Naive B cell (primary cell): ENCODE results near the gene AMOTL2. TPM values are rescaled to one million over a fixed set of nuclear protein-coding genes. Genes with fewer than 3 reads are reported as not detected.

Source experiments
- ATAC-seq, 2 donors: fragments of 150-1000 bp; cut with Tn5 transposase; 2 replicates each; pipeline ENCODE4 v1.10.0; 2021; ENCODE audit warnings: low read depth in 2 of 2, mild to moderate bottlenecking in 2 of 2, moderate library complexity in 2 of 2
- DNase-seq: peaks from one replicate; pipeline ENCODE4 v3.0.0; 2022
- H3K27ac Mint-ChIP-seq, 6 donors: one replicate each; pipeline ENCODE4 v1.8.0; 2020 to 2022; ENCODE audit warnings: mild to moderate bottlenecking in 6 of 6, mixed read lengths in 6 of 6, moderate library complexity in 5 of 6, inconsistent platforms in 2 of 6
- H3K27me3 Mint-ChIP-seq, 3 donors: one replicate each; pipeline ENCODE4 v1.8.0; 2021 to 2022; ENCODE audit warnings: mixed read lengths in 3 of 3, mild to moderate bottlenecking in 1 of 3
- H3K36me3 Mint-ChIP-seq, 2 donors: one replicate each; pipeline ENCODE4 v1.8.0; 2020 to 2022; ENCODE audit warnings: mixed read lengths in 2 of 2, inconsistent platforms in 1 of 2, mild to moderate bottlenecking in 1 of 2
- H3K4me1 Mint-ChIP-seq, 3 donors: one replicate each; pipeline ENCODE4 v1.8.0; 2020 to 2022; ENCODE audit warnings: mixed read lengths in 3 of 3, inconsistent platforms in 1 of 3, mild to moderate bottlenecking in 1 of 3, moderate library complexity in 1 of 3
- H3K4me3 Mint-ChIP-seq, 8 donors: one replicate each; pipeline ENCODE4 v1.8.0; 2020 to 2022; ENCODE audit warnings: mild to moderate bottlenecking in 8 of 8, mixed read lengths in 8 of 8, moderate library complexity in 8 of 8, inconsistent platforms in 2 of 8
- H3K9me3 Mint-ChIP-seq, 7 donors: one replicate each; pipeline ENCODE4 v1.8.0; 2020 to 2022; ENCODE audit warnings: mixed read lengths in 7 of 7, mild to moderate bottlenecking in 5 of 7, inconsistent platforms in 2 of 7, moderate library complexity in 1 of 7
- polyA plus RNA-seq, 6 donors: library from polyadenylated mRNA; unstranded; fragments of 300-500 nt; fragmentation: Illumina TruSeq; gene quantifications; one replicate each; pipeline ENCODE4 v1.2.3, GENCODE V29; 2021; ENCODE audit warnings: low read depth in 6 of 6

The AMOTL2 gene
- polyA plus RNA-seq, 6 donors from 2014 or later = not detected

- no peak overlapping the region for H3K4me3 Mint-ChIP-seq
- H3K4me1 Mint-ChIP-seq = no peaks in the 10 kb centered on the region
- DNase-seq = no peak
- peaks cover 0 to 22% (median 9%) of the 10 kb centered on the region in 7 donors for H3K9me3 Mint-ChIP-seq
- no peak for ATAC-seq
- H3K27me3 Mint-ChIP-seq = peaks cover 4 to 18% (median 10%) of the 10 kb centered on the region in 3 donors
- H3K36me3 Mint-ChIP-seq = peaks cover 5 to 7% of the 10 kb centered on the region in 2 donors
- H3K27ac Mint-ChIP-seq = no peak overlapping the region
Measured at GRCh38 chr3:134350861-134351311, 23.4 kb downstream of the AMOTL2 start.

- Mint-ChIP-seq H3K4me1 (no peaks in the 10 kb centered on the region), H3K9me3 (peaks cover 0 to 22% (median 9%) of the 10 kb centered on the region in 7 donors), H3K27ac (no peak overlapping the region), H3K36me3 (peaks cover 5 to 7% of the 10 kb centered on the region in 2 donors), H3K4me3 (no peak overlapping the region), H3K27me3 (peaks cover 4 to 18% (median 10%) of the 10 kb centered on the region in 3 donors)
- DNase-seq = no peak
- ATAC-seq = no peak
Measured at GRCh38 chr3:134350266-134350665, 24.0 kb downstream of the AMOTL2 start.

GRCh38 chr3:134348524-134348923 lies 25.7 kb downstream of the AMOTL2 start:
- H3K4me3 Mint-ChIP-seq = no peak overlapping the region
- no peak for ATAC-seq
- peaks cover 0 to 3% (median 0%) of the 10 kb centered on the region in 3 donors for H3K4me1 Mint-ChIP-seq
- H3K27me3 Mint-ChIP-seq = peaks cover 4 to 18% (median 10%) of the 10 kb centered on the region in 3 donors
- H3K27ac Mint-ChIP-seq = no peak overlapping the region
- H3K9me3 Mint-ChIP-seq = peaks cover 0 to 22% (median 9%) of the 10 kb centered on the region in 7 donors
- H3K36me3 Mint-ChIP-seq = peaks cover 5 to 7% of the 10 kb centered on the region in 2 donors
- DNase-seq = no peak

- Mint-ChIP-seq H3K4me1 (peaks cover 0 to 3% (median 0%) of the 10 kb centered on the region in 3 donors), H3K4me3 (no peak overlapping the region), H3K9me3 (peaks cover 0 to 22% (median 9%) of the 10 kb centered on the region in 7 donors), H3K27me3 (peaks cover 4 to 18% (median 10%) of the 10 kb centered on the region in 3 donors), H3K36me3 (peaks cover 5 to 7% of the 10 kb centered on the region in 2 donors), H3K27ac (no peak overlapping the region)
- ATAC-seq (no peak), DNase-seq (no peak)
Measured at GRCh38 chr3:134347551-134347950, 26.7 kb downstream of the AMOTL2 start.

- peaks cover 5 to 7% of the 10 kb centered on the region in 2 donors for H3K36me3 Mint-ChIP-seq
- H3K4me1 Mint-ChIP-seq = peaks cover 0 to 3% (median 0%) of the 10 kb centered on the region in 3 donors
- DNase-seq (no peak), ATAC-seq (no peak)
- peaks cover 0 to 22% (median 9%) of the 10 kb centered on the region in 7 donors for H3K9me3 Mint-ChIP-seq
- peaks cover 8 to 18% (median 10%) of the 10 kb centered on the region in 3 donors for H3K27me3 Mint-ChIP-seq
- H3K27ac Mint-ChIP-seq = no peak overlapping the region
- no peak overlapping the region for H3K4me3 Mint-ChIP-seq
Measured at GRCh38 chr3:134346744-134347143, 27.5 kb downstream of the AMOTL2 start.

GRCh38 chr3:134345202-134345601 lies 29.0 kb downstream of the AMOTL2 start:
- DNase-seq (no peak), ATAC-seq (no peak)
- Mint-ChIP-seq H3K27ac (peak overlapping the region in 1 of 6 donors; percentile 22), H3K27me3 (peaks cover 8 to 18% (median 9%) of the 10 kb centered on the region in 3 donors), H3K9me3 (peaks cover 0 to 22% (median 9%) of the 10 kb centered on the region in 7 donors), H3K4me3 (no peak overlapping the region), H3K4me1 (peaks cover 0 to 3% (median 0%) of the 10 kb centered on the region in 3 donors), H3K36me3 (peaks cover 5 to 7% of the 10 kb centered on the region in 2 donors)

- ATAC-seq = no peak
Measured at GRCh38 chr3:134344560-134344959, 29.7 kb downstream of the AMOTL2 start.

GRCh38 chr3:134342259-134342658 lies 32.0 kb downstream of the AMOTL2 start:
- ATAC-seq = no peak
- peaks cover 0 to 3% (median 0%) of the 10 kb centered on the region in 3 donors for H3K4me1 Mint-ChIP-seq
- H3K27me3 Mint-ChIP-seq = peaks cover 0 to 13% (median 8%) of the 10 kb centered on the region in 3 donors
- peaks cover 5 to 7% of the 10 kb centered on the region in 2 donors for H3K36me3 Mint-ChIP-seq
- no peak for DNase-seq
- peaks cover 0 to 14% (median 9%) of the 10 kb centered on the region in 7 donors for H3K9me3 Mint-ChIP-seq
- H3K4me3 Mint-ChIP-seq = no peak overlapping the region
- H3K27ac Mint-ChIP-seq = peak overlapping the region in 1 of 6 donors; percentile 49

More at GRCh38 chr3:134344560-134344959, 29.7 kb downstream of the AMOTL2 start:
- Mint-ChIP-seq H3K9me3 (peaks cover 0 to 22% (median 9%) of the 10 kb centered on the region in 7 donors), H3K4me3 (no peak overlapping the region), H3K36me3 (peaks cover 5 to 7% of the 10 kb centered on the region in 2 donors), H3K27me3 (peaks cover 2 to 19% (median 10%) of the 10 kb centered on the region in 3 donors), H3K4me1 (peaks cover 0 to 3% (median 0%) of the 10 kb centered on the region in 3 donors), H3K27ac (no peak overlapping the region)
- no peak for DNase-seq

- peaks cover 0 to 3% (median 0%) of the 10 kb centered on the region in 3 donors for H3K4me1 Mint-ChIP-seq
- peaks cover 0 to 2% of the 10 kb centered on the region in 2 donors for H3K36me3 Mint-ChIP-seq
- H3K4me3 Mint-ChIP-seq = peak overlapping the region in 1 of 8 donors; percentile 31
- H3K9me3 Mint-ChIP-seq = peaks cover 0 to 5% (median under 1%) of the 10 kb centered on the region in 7 donors
- peak overlapping the region in 1 of 6 donors; percentile 91 for H3K27ac Mint-ChIP-seq
- H3K27me3 Mint-ChIP-seq = peaks cover 0 to 8% (median 8%) of the 10 kb centered on the region in 3 donors
- DNase-seq (no peak), ATAC-seq (no peak)
Measured at GRCh38 chr3:134341389-134341788, 32.9 kb downstream of the AMOTL2 start.

- H3K4me3 Mint-ChIP-seq = no peak overlapping the region
- peaks cover 0 to under 1% (median 0%) of the 10 kb centered on the region in 7 donors for H3K9me3 Mint-ChIP-seq
- H3K4me1 Mint-ChIP-seq = peaks cover 0 to 3% (median 0%) of the 10 kb centered on the region in 3 donors
- no peaks in the 10 kb centered on the region for H3K36me3 Mint-ChIP-seq
- DNase-seq (no peak), ATAC-seq (no peak)
- peaks cover 0 to 8% (median 6%) of the 10 kb centered on the region in 3 donors for H3K27me3 Mint-ChIP-seq
- peak overlapping the region in 1 of 6 donors; percentile 91 for H3K27ac Mint-ChIP-seq
Measured at GRCh38 chr3:134340982-134341365, 33.3 kb downstream of the AMOTL2 start.

- no peak for DNase-seq
- Mint-ChIP-seq H3K27me3 (peaks cover 0 to 8% (median 6%) of the 10 kb centered on the region in 3 donors), H3K4me3 (no peak overlapping the region), H3K27ac (no peak overlapping the region), H3K36me3 (no peaks in the 10 kb centered on the region), H3K4me1 (peaks cover 0 to 3% (median 0%) of the 10 kb centered on the region in 3 donors), H3K9me3 (no peaks in the 10 kb centered on the region)
- no peak for ATAC-seq
Measured at GRCh38 chr3:134340362-134340981, 33.8 kb downstream of the AMOTL2 start.

GRCh38 chr3:134339913-134340312 lies 34.3 kb downstream of the AMOTL2 start:
- ATAC-seq (no peak), DNase-seq (no peak)
- no peaks in the 10 kb centered on the region for H3K36me3 Mint-ChIP-seq
- H3K9me3 Mint-ChIP-seq = no peaks in the 10 kb centered on the region
- H3K27me3 Mint-ChIP-seq = peaks cover 0 to 8% (median 6%) of the 10 kb centered on the region in 3 donors
- H3K27ac Mint-ChIP-seq = no peak overlapping the region
- peaks cover 0 to 3% (median 0%) of the 10 kb centered on the region in 3 donors for H3K4me1 Mint-ChIP-seq
- no peak overlapping the region for H3K4me3 Mint-ChIP-seq

- no peaks in the 10 kb centered on the region for H3K9me3 Mint-ChIP-seq
- peaks cover 0 to 8% (median 6%) of the 10 kb centered on the region in 3 donors for H3K27me3 Mint-ChIP-seq
- no peaks in the 10 kb centered on the region for H3K4me1 Mint-ChIP-seq
- no peak for DNase-seq
- H3K4me3 Mint-ChIP-seq = no peak overlapping the region
- ATAC-seq = no peak
- no peaks in the 10 kb centered on the region for H3K36me3 Mint-ChIP-seq
- no peak overlapping the region for H3K27ac Mint-ChIP-seq
Measured at GRCh38 chr3:134339331-134339730, 34.9 kb downstream of the AMOTL2 start.
